Measurements from ENCODE around the gene NCKAP5L.

NCKAP5L gene, protein sequence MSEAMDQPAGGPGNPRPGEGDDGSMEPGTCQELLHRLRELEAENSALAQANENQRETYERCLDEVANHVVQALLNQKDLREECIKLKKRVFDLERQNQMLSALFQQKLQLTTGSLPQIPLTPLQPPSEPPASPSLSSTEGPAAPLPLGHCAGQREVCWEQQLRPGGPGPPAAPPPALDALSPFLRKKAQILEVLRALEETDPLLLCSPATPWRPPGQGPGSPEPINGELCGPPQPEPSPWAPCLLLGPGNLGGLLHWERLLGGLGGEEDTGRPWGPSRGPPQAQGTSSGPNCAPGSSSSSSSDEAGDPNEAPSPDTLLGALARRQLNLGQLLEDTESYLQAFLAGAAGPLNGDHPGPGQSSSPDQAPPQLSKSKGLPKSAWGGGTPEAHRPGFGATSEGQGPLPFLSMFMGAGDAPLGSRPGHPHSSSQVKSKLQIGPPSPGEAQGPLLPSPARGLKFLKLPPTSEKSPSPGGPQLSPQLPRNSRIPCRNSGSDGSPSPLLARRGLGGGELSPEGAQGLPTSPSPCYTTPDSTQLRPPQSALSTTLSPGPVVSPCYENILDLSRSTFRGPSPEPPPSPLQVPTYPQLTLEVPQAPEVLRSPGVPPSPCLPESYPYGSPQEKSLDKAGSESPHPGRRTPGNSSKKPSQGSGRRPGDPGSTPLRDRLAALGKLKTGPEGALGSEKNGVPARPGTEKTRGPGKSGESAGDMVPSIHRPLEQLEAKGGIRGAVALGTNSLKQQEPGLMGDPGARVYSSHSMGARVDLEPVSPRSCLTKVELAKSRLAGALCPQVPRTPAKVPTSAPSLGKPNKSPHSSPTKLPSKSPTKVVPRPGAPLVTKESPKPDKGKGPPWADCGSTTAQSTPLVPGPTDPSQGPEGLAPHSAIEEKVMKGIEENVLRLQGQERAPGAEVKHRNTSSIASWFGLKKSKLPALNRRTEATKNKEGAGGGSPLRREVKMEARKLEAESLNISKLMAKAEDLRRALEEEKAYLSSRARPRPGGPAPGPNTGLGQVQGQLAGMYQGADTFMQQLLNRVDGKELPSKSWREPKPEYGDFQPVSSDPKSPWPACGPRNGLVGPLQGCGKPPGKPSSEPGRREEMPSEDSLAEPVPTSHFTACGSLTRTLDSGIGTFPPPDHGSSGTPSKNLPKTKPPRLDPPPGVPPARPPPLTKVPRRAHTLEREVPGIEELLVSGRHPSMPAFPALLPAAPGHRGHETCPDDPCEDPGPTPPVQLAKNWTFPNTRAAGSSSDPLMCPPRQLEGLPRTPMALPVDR (N-terminal part only)

DNA sequence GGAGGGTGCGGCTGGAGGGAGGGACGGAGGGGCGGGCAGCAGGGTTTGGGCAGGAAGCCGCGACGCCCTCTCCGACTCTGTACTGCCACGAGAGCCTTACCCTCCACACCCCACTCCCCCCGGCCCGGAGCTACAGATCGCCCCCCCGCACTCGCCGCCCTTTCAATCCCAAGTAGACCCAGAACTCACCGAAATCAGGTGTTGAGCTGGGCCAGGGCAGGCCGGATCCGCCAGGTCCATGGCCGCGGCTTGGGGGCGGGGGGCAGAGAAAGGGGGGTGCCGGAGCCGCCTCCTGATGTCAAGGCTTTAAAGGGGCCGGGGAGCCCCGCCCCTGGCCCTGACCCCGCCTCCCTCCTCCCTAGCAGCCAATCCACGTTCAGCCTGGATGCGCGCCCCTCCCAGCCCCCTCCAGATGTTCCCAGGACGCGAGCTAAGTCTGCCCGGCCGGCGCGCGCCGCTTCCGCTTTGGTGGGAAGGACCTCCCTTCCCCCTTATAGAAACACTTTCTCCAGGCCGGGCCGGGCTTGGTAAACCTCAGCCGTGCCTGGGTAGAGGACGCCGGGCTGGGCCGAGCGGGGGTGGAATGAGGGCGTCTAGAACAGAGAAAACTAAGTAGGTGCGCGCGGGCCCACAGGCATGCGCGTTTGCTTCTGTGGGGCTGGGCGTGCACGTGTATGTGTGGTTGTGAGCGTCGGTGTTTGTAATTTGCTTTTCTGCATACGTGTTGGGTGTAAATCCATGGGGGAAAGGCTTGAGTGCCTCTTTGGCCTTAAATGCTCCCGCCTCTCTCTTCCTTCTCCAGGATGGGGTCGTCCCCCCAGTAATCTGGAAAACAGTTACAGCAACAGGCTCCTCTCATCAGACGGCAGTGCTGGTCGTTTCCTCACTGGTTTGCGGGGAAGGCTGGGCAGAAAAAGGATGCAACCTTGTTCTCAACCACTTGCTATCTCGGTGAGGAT, at the start of gene NCKAP5L:
TSS of gene NCKAP5L (minus strand) at position 281 of the 959 bp plus-strand sequence. CDS start 24,369 bp downstream, outside the sequence.
- Histone ChIP-seq H3K27ac (peak within 1 kb of the TSS; percentile 41 to 84 (median 75); a peak in 21 of 22 replicates), H3K27me3 (no peaks in the 10 kb centered on the region), H4K20me1 (peaks cover 0 to 43% (median 37%) of the 10 kb centered on the region in 11 experiments; a peak in 20 of 22 replicates), H3K4me3 (peak within 1 kb of the TSS; percentile 66 to 84 (median 70)), H3K9ac (peak within 1 kb of the TSS; percentile 71 to 84 (median 82)), H3K36me3 (peaks cover 0 to 8% (median 0%) of the 10 kb centered on the region in 11 experiments; a peak in 7 of 22 replicates), H3K4me2 (peak within 1 kb of the TSS; percentile 92 to 100 (median 97)), H3K9me3 (replicated peaks in 1 of 11) (no peaks in the 10 kb centered on the region), H3K4me1 (peaks cover 45 to 59% (median 51%) of the 10 kb centered on the region in 10 experiments)
- no peak for TF ChIP-seq Cebpa-rat (IDR thresholded peaks at IDR 0.05)

DNA sequence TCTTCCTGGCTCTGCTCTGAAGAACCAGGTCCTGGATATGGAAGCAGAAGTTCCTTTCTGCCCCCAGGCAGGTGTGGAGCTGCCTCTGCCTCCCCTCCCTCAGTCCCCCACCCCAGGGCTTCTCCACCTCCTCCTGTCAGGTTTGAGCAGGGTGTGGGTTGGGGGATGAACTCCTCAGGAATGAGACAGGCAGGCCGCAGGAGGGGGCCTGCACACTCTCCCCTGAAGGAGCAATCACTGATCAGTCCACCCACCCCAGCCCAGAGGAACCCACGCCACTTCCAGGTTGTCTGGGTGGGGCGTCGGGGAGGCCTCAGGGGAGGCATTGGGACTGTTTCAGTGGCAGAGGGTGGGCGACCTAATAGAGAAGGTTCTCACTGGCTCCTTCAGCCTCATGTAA, 48.9 kb upstream of the NCKAP5L start:
- Histone ChIP-seq H3K9me3 (replicated peaks in 1 of 11) (peaks cover 0 to 8% (median 0%) of the 10 kb centered on the region in 11 experiments; a peak in 2 of 22 replicates), H4K20me1 (no peaks in the 10 kb centered on the region)

DNA sequence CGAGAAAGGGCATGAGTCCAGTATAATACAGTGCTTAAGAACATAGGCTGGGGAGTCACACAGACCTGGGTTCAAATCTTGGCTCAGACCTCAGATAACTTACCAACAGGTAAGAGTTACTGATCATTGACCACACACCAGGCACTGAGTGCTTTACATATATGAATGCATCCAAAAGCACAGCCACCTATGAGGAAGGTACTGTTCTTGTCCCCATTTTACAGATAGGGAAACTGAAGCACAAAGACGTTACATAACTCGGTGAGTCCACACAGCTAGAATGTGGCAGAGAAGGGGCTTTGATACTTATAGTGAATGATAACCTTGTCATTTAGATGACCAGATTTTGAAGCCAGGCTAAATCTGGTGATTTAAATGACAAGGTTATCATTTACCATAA, 47.9 kb upstream of the NCKAP5L start:
- no peak for TF ChIP-seq Cebpa-rat (IDR thresholded peaks at IDR 0.05)
- H4K20me1 ChIP-seq, result no peaks in the 10 kb centered on the region
- no peaks in the 10 kb centered on the region for H3K36me3 ChIP-seq
- no peak overlapping the region for H3K27ac ChIP-seq
- peaks cover 0 to 8% (median 0%) of the 10 kb centered on the region in 11 experiments; a peak in 2 of 22 replicates for H3K9me3 ChIP-seq (replicated peaks in 1 of 11)
- H3K4me1 ChIP-seq, result no peaks in the 10 kb centered on the region
- H3K4me2 ChIP-seq, result no peak overlapping the region
- H3K4me3 ChIP-seq, result no peak overlapping the region
- no peaks in the 10 kb centered on the region for H3K27me3 ChIP-seq
- H3K9ac ChIP-seq, result no peak overlapping the region

More for the DNA sequence above, 48.9 kb upstream of the NCKAP5L start:
- Histone ChIP-seq H3K9ac (no peak overlapping the region), H3K36me3 (no peaks in the 10 kb centered on the region), H3K27me3 (no peaks in the 10 kb centered on the region), H3K4me1 (no peaks in the 10 kb centered on the region), H3K4me3 (no peak overlapping the region), H3K27ac (no peak overlapping the region), H3K4me2 (no peak overlapping the region)
- no peak for TF ChIP-seq Cebpa-rat (IDR thresholded peaks at IDR 0.05)

DNA sequence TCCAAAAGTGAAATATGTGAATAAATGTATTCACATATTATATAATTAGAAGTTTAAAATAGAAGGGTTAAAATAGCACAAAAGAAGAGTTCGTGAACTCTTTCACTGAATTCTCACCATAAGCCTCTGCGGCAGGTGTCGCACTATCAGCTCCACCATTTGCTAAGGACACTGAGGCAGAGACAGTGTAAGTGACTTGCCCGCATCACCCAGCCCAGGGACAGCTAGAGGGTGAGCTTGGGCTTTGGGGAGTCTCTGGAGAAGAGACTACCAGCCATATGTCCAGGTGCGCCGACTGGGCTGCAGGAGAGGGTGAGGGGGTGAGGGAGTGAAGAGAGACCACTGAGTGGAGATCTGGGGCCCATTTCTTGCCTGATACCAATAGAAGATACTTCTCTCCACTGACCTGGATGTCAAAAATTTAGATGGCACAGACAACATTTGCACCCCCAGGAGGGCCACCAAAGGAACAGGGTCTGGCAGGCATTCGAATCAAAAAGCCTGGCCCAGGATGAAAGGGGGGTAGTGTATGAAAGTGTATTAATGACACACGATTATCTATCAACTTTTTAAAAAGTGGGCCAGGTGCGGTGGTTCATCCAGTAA, 47.0 kb upstream of the NCKAP5L start:
- H3K9ac ChIP-seq, result no peak overlapping the region
- peaks cover 0 to 8% (median 0%) of the 10 kb centered on the region in 11 experiments; a peak in 2 of 22 replicates for H3K9me3 ChIP-seq (replicated peaks in 1 of 11)
- H4K20me1 ChIP-seq, result no peaks in the 10 kb centered on the region
- H3K27me3 ChIP-seq, result no peaks in the 10 kb centered on the region
- no peak overlapping the region for H3K27ac ChIP-seq
- H3K36me3 ChIP-seq, result no peaks in the 10 kb centered on the region
- no peak for TF ChIP-seq Cebpa-rat (IDR thresholded peaks at IDR 0.05)
- no peak overlapping the region for H3K4me3 ChIP-seq
- H3K4me1 ChIP-seq, result no peaks in the 10 kb centered on the region
- no peak overlapping the region for H3K4me2 ChIP-seq

DNA sequence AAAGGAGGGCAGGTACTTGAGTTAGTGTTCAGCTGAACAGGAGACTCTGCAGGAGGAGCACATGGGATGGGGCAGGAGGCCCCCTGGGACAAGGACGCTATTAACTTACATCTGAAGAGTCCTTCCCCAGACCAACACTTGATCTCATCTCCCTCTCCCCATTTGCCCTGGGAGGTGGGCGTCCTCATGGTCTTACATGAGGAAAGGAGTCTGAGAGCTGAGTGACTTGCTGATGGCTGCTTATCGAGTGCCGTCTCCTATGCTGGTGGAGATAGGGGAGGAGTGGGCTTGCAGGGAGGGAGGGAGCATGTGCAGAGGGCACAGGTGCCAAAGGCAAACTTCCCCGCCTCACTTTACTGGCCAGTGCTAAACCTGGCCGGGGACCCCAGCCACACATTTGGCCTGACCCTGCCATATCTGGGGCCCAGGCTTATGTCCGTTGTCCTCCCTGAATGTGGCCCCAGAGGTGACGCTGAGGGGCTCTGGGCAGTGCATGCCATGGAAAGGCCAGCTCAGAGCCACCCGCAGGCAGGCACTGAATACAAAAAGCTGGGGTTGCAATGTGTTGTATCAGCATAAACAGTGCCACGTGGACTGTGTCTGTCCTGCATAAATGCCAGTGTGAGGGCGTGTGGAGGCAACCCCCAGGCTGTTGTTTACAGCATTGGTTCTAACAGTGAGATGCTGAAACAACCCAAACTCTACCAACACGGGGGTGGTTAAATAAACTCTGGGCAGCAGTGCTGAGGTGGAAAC, 46.1 kb upstream of the NCKAP5L start:
- TF ChIP-seq Cebpa-rat (IDR thresholded peaks at IDR 0.05), result no peak
- Histone ChIP-seq H3K9me3 (replicated peaks in 1 of 11) (0 out of 22 replicates have a peak, but pooled peaks cover 0 to under 1% (median 0%) of the 10 kb centered on the region in 11 experiments), H3K9ac (no peak overlapping the region)

DNA sequence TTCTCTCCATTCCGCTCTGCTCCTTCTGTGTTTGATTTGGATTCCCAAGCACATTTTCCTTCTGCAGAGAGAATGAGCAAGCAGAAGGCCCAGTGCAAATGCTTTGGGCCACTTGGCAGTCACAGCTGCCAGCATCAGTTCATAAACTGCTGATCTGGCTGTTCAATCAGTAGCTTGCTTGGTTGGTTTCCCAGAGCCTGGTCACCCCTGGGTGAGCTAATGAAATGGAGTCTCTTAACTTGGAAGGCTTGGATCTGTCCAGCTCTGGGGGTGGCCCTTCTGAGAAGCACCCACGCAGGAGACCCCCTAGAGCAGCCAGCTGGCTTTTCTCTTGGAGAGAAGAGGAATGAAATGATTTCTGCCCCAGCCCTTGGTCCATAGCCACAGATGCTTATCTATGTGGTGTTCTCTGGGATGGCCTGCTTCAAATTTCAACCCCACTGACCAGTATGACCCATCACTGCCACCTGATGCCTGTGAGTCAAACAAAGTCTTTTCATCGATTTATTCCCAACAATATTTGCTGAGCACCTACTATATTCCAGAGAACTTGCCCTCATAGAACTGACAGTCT, 45.2 kb upstream of the NCKAP5L start:
- Histone ChIP-seq H3K4me3 (no peak overlapping the region), H3K9me3 (replicated peaks in 1 of 11) (no peaks in the 10 kb centered on the region), H3K27ac (no peak overlapping the region), H4K20me1 (no peaks in the 10 kb centered on the region), H3K9ac (no peak overlapping the region), H3K36me3 (no peaks in the 10 kb centered on the region), H3K4me2 (no peak overlapping the region), H3K4me1 (peaks cover 0 to 10% (median 9%) of the 10 kb centered on the region in 10 experiments; a peak in 11 of 20 replicates), H3K27me3 (no peaks in the 10 kb centered on the region)
- TF ChIP-seq Cebpa-rat (IDR thresholded peaks at IDR 0.05), result no peak

More for the DNA sequence above, 46.1 kb upstream of the NCKAP5L start:
- Histone ChIP-seq H3K4me3 (no peak overlapping the region), H4K20me1 (no peaks in the 10 kb centered on the region), H3K27me3 (no peaks in the 10 kb centered on the region), H3K27ac (no peak overlapping the region), H3K4me2 (no peak overlapping the region), H3K4me1 (peaks cover 0 to 6% (median 4%) of the 10 kb centered on the region in 10 experiments; a peak in 11 of 20 replicates), H3K36me3 (no peaks in the 10 kb centered on the region)

DNA sequence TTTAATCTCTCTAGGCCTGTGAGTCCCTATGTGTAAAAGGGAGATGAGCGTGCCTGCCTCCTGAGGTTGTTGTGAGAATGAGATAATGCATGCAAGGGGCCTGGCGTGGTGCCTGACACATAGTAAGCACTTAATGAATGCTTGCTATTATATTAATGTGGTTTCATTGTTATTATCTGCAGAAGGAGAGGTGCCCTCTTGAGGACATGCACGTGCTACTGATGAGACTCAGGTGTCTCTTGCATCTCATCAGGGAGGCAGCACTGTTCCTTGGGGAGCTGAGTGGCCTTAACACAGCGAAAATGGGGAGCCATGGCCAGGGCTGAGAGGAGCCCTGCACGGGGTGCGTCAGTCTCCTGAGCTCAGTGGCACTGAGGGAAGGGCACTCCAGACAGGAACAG, 44.6 kb upstream of the NCKAP5L start:
- Histone ChIP-seq H3K9ac (no peak overlapping the region), H3K27me3 (no peaks in the 10 kb centered on the region), H3K36me3 (no peaks in the 10 kb centered on the region), H3K4me2 (no peak overlapping the region), H3K27ac (no peak overlapping the region), H3K4me1 (peaks cover 0 to 10% (median 9%) of the 10 kb centered on the region in 10 experiments; a peak in 11 of 20 replicates), H3K9me3 (replicated peaks in 1 of 11) (no peaks in the 10 kb centered on the region), H4K20me1 (no peaks in the 10 kb centered on the region), H3K4me3 (no peak overlapping the region)
- no peak for TF ChIP-seq Cebpa-rat (IDR thresholded peaks at IDR 0.05)
